ENCODE data around the gene PDK4.
A peak's percentile ranks its signal among the peaks of the same experiment; 100 is the strongest.

The PDK4 gene

GRCh38 chr7:95596198-95597063, at the start of gene PDK4:
TSS of gene PDK4 (minus strand) at chr7:95596516. CDS start at chr7:95596293, 223 bp downstream.
- peak; percentile 40 for DNase-seq (ENCODE audit: low read depth, low spot score)

GRCh38 chr7:95642173-95642572, 45.9 kb upstream of the PDK4 start:
- DNase-seq (ENCODE audit: low read depth, low spot score), result no peak

- no peak for DNase-seq (ENCODE audit: low read depth, low spot score)
Measured at GRCh38 chr7:95636140-95636940, 40.0 kb upstream of the PDK4 start.

- no peak for DNase-seq (ENCODE audit: low read depth, low spot score)
Measured at GRCh38 chr7:95632609-95633008, 36.3 kb upstream of the PDK4 start.

- no peak for DNase-seq (ENCODE audit: low read depth, low spot score)
Measured at GRCh38 chr7:95631527-95631926, 35.2 kb upstream of the PDK4 start.

GRCh38 chr7:95630702-95631458, 34.6 kb upstream of the PDK4 start:
- DNase-seq (ENCODE audit: low read depth, low spot score), result no peak

- DNase-seq (ENCODE audit: low read depth, low spot score), result no peak
Measured at GRCh38 chr7:95628831-95629439, 32.6 kb upstream of the PDK4 start.

- no peak for DNase-seq (ENCODE audit: low read depth, low spot score)
Measured at GRCh38 chr7:95623788-95624187, 27.5 kb upstream of the PDK4 start.

GRCh38 chr7:95622859-95623258, 26.5 kb upstream of the PDK4 start:
- DNase-seq (ENCODE audit: low read depth, low spot score), result no peak

- DNase-seq (ENCODE audit: low read depth, low spot score), result no peak
Measured at GRCh38 chr7:95622001-95622549, 25.8 kb upstream of the PDK4 start.

GRCh38 chr7:95621404-95621803, 25.1 kb upstream of the PDK4 start:
- no peak for DNase-seq (ENCODE audit: low read depth, low spot score)

- DNase-seq (ENCODE audit: low read depth, low spot score), result no peak
Measured at GRCh38 chr7:95620631-95621030, 24.3 kb upstream of the PDK4 start.

- DNase-seq (ENCODE audit: low read depth, low spot score), result no peak
Measured at GRCh38 chr7:95619921-95620320, 23.6 kb upstream of the PDK4 start.

GRCh38 chr7:95619517-95619916, 23.2 kb upstream of the PDK4 start:
- DNase-seq (ENCODE audit: low read depth, low spot score), result no peak

- DNase-seq (ENCODE audit: low read depth, low spot score), result no peak
Measured at GRCh38 chr7:95614442-95614940, 18.2 kb upstream of the PDK4 start.

- DNase-seq (ENCODE audit: low read depth, low spot score), result no peak
Measured at GRCh38 chr7:95611224-95611623, 14.9 kb upstream of the PDK4 start.

GRCh38 chr7:95609277-95609971, 13.1 kb upstream of the PDK4 start:
- no peak for DNase-seq (ENCODE audit: low read depth, low spot score)

- DNase-seq (ENCODE audit: low read depth, low spot score), result peak; percentile 90
Measured at GRCh38 chr7:95608359-95609173, 12.2 kb upstream of the PDK4 start.

GRCh38 chr7:95607561-95607960, 11.2 kb upstream of the PDK4 start:
- no peak for DNase-seq (ENCODE audit: low read depth, low spot score)

GRCh38 chr7:95605275-95605674, 9.0 kb upstream of the PDK4 start:
- no peak for DNase-seq (ENCODE audit: low read depth, low spot score)

All from ELF-1 (cell line).